ENCODE data around the gene TPM1.

TPM1 gene

GRCh38 chr15:63043335-63044076 is 959 bp downstream of the TPM1 start:
- DNase-seq, result no peak

- no peak for DNase-seq
These were observed 1.6 kb downstream of the TPM1 start for GRCh38 chr15:63044077-63044644.

- no peak for DNase-seq
These were observed 2.3 kb downstream of the TPM1 start for GRCh38 chr15:63044645-63045464.

GRCh38 chr15:63045465-63045840 is 2.9 kb downstream of the TPM1 start:
- DNase-seq, result no peak

- no peak for DNase-seq
These were observed 3.3 kb downstream of the TPM1 start for GRCh38 chr15:63045879-63046278.

- no peak for DNase-seq
These were observed 4.6 kb downstream of the TPM1 start for GRCh38 chr15:63046917-63047760.

- no peak for DNase-seq
These were observed 5.2 kb downstream of the TPM1 start for GRCh38 chr15:63047792-63048114.

GRCh38 chr15:63048115-63048775 is 5.7 kb downstream of the TPM1 start:
- peak; percentile 79 to 91 for DNase-seq

GRCh38 chr15:63048776-63049665 is 6.5 kb downstream of the TPM1 start:
- DNase-seq, result peak in 1 of 2 experiments; percentile 37

- no peak for DNase-seq
These were observed 7.3 kb downstream of the TPM1 start for GRCh38 chr15:63049783-63050371.

- no peak for DNase-seq
These were observed 8.2 kb downstream of the TPM1 start for GRCh38 chr15:63050731-63051155.

GRCh38 chr15:63051156-63052066 is 8.9 kb downstream of the TPM1 start:
- DNase-seq, result peak in 1 of 2 experiments; percentile 9

- DNase-seq, result no peak
These were observed 9.7 kb downstream of the TPM1 start for GRCh38 chr15:63052077-63052841.

- DNase-seq, result no peak
These were observed 10.6 kb downstream of the TPM1 start for GRCh38 chr15:63052961-63053698.

- no peak for DNase-seq
These were observed 11.7 kb downstream of the TPM1 start for GRCh38 chr15:63054281-63054683.

GRCh38 chr15:63054985-63055384 is 12.4 kb downstream of the TPM1 start:
- DNase-seq, result no peak

GRCh38 chr15:63056829-63057228 is 14.3 kb downstream of the TPM1 start:
- peak; percentile 17 to 77 for DNase-seq
